NOMO-1 treated with dmso at 0.1 percent for 144 hours (cell line): Measurements from ENCODE around the gene CYB561A3.

Experiments
- DNase-seq: peaks from one replicate; lab custom pipeline; 2025; ENCODE audit not compliant: unreplicated experiment; lab: John Stamatoyannopoulos, UW

The CYB561A3 gene

DNA sequence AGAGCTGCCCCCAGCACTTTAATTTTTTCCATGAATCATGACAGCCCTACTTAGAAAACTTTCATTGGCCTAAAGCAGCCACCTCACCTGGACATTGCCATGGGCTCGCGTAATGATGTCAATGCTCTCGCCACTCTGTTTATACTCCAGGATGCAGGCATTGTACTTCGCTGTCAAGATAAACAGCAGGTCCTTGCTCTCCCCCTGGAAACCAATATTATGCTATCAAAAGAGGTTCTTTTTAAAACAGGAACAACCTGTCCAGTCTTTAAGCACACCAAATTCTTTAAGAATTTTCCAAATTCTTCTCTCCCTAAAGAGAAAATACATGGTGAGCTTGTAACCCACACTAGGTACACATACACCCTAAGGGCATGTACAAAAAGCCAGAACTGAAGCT, 31.8 kb downstream of the CYB561A3 start:
- DNase-seq: no peak

DNA sequence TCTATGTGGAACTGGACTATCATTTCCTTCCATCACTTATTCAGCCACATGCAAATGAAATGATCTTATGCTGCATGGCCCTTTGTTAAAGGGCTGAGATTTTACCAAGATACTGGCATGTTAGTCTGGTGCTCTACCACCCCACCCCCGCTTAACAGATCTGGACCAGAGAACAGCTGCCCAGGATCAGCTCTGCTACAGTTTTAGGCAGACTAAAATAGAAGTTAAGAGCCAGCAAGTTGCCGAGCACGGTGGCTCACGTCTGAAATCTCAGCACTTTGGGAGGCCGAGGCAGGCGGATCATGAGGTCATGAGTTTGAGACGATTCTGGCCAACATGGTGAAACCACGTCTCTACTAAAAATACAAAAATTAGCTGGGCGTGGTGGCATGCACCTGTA, 33.3 kb downstream of the CYB561A3 start:
- DNase-seq: no peak

DNA sequence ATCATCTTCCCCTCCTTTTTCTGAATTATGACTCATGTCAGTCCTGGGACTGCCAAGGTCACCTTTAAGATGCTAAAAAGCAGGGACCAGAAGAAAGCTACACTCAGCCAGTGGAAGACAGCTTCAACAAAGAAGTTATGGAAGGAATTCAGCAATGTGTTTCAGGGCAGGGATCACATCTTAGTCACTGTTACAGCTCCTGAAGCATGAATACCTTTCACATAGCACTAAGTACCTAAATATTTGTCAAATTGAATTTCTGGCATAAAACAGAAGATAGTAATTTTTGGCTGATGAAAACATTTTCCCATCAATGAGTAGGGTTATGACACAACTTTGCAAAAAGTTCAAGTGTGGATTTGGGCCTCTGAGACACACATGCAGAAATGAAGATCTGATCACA, 34.0 kb downstream of the CYB561A3 start:
- DNase-seq: no peak

DNA sequence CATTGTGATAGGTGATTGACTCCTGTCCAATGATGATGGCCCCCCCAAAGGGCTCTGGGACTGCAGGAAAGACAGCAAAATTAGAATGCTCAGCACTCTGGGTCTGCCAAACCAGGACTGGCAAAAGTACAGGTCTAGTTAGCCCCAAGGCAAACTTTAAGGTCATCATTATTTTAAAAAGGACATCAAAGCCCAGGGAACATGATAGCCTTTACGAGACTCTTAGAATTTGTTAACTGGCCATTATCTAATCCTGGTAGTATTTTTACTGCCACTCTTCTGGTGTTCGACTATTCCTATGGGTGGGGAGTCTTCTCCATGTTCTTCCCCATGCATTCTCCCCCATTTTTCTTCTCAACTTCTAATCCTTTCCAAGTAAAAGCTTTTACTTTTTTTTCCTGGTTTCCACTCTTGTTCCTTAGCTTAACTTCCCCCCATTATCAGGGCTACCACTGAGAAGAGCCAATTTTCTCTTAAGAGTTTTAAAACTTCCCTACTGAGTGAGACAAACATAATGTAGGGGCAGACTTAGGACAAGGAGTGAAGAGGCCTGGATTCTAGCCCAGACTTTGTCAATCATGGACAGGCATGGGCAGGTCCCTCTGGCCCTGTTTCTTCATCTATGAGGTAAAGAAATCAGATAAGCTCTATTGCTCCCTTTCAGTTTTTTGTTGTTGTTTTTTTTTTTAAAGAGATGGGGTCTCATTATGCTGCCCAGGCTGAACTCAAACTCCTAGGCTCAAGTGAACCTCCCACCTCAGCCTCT, 35.9 kb downstream of the CYB561A3 start:
- DNase-seq: no peak

DNA sequence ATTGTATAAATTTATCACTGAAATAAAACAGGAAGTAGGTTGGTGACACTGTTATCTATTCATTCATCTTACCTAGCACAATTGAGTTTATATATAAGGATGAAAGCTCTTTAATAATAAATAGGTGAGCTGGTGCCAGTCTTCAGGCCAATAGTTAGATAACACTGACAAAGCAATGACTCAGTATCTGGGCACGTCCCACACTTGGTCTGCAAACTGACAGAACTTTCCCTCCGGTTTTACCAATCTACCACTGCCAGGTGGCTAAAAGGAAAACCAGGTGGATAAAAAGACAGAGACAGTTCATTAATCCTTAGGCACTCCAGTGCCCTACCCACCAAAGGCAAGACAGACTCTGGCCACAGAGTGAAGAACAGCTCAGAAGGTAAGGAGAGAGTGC, 46.4 kb downstream of the CYB561A3 start:
- DNase-seq: no peak

DNA sequence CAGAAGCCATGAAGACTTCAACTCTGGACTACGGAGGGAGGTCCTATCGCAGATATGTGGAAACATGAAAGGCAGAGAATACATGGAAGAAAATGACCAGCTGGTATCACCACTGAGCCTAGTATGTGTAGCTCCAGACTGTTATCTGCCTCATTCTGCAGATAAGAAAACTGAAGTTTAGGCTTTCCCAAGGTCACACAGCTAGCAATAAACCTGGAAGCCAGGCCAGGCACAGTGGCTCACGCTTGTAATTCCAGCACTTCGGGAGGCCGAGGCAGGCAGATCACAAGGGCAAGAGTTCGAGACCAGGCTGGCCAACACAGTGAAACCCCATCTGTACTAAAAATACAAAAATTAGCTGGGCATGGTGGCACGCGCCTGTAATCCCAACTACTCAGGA, 50.9 kb downstream of the CYB561A3 start:
- no peak for DNase-seq

DNA sequence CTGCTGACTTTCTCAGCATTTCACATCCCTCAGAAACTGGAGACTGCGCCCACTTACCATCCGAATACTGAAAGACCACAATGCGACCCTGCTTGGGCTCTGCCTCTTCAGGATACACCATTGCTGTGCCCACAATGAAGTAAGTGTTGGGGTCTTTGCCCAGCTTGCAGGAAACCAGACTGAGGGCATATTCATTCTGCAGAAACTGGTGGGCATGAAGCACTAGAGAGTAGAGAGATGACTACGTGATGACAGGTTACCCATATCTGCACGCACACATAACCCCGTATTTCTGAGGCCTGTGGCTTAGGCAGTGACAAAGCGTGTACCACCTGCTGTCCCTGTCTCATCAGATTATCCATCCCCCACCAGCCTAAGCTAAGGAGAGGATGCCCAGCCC, 51.9 kb downstream of the CYB561A3 start:
- DNase-seq: no peak

DNA sequence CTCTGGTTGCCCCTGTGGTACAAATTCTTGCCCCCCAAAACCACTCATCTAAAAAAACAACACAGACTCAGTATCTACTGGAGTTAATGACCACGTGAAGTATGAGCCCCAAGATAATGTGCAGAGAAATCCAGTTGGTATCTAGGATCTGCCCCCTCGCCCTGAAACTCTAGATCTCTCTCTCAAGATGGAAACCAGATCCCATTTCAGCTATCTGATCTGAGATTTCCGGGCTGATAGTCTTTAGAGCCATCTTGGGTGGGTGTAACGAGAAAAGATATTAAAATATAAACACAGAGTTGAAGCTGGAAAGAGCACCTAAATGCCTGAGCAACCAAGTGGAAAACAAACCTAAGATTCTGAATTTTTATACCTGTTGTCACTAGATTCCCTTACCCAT, 52.5 kb downstream of the CYB561A3 start:
- DNase-seq: no peak

DNA sequence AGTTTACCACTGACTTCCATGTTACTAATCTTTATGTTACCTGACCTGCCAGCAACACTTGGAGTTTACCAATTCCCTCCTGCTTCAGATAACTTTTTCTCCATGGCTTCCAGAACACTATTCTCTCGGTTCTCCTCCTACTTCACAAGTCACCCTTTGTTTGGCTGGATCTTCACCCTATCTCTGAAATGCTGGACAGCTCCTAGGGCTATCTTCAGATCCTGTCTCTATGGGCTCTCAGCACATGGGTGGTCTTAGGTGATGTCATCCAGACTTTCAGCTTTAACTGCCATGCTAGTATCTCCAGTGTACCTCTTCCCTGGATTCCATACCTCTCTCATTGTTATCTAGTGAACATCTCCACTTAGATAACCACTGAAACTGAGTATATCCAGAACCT, 54.3 kb downstream of the CYB561A3 start:
- no peak for DNase-seq

DNA sequence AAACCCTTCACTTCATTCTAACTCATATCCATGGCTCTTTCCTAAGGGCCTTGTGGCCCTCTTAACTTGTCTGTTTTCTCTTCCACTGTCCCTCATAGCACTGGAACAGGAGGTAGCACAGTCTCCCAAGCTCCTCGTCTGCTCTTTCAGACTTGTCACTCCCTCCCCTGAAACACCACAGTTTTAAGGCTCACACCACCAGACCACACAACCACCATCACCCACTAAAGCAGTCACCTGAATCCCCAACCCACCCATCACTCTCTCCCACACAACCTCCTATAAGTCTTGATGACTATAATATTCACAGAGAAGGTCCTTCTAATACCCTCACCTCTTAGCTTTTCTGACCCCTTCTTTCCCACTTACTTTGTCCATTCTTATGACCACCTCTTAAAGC, 55.5 kb downstream of the CYB561A3 start:
- DNase-seq: no peak

DNA sequence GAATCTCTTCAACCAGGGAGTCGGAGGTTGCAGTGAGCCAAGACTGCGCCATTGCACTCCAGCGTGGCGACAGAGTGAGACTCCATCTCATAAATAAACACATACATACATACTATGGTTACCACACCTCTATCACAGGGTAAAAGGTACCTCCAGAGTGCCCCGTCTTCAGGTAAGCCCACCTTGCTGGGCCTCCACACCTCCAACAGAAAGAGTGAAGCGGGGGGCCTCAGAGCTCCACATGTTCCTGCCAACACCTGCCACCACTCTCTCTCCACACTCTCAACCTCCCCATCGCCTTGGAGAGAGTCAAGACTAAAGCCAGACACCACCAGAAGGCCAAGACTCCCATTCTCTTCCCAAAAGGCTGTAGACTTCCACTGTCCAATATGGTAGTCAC, 56.3 kb downstream of the CYB561A3 start:
- DNase-seq: no peak

DNA sequence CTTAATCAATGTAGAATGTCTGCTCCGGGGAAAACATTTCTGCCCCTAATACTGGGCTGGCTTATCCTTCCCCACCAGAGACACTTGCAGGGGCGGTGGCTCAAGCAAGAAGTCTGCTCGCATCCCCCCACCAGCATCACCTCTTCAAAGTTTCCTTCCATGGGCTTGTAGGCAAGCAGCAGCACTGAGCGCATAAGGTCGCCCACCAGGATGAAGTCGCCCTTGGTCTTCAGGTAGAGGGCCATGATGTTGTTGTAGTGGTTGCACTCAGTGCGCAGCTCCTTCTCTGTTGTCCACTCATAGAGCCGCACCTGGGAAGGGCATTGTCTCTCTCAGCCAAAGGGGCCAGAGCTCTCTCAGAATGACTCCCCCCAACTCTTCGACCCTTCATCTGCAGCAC, 58.0 kb downstream of the CYB561A3 start:
- no peak for DNase-seq

DNA sequence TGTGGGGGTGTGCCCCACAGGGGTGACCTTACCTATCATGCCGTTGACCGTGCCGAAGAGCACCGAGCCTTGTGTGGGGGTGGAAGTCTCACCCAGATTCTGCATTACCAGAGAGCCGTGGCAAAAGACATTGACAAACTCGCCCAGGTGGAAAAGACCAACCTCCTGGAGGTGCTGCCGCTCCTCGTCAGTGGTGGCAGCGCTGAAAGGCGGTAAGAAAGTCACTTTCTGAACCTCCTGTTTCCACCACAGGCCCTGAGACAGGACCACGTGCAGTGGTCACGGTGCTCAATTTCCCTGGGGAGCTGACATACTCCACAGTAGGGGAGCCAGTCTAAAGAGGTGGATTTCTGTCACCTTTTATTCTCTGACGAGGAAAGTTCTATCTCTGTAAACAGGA, 59.1 kb downstream of the CYB561A3 start:
- DNase-seq: no peak
